K562 (cell line): ENCODE results near the gene FAM199X. TPM values are rescaled to one million over a fixed set of nuclear protein-coding genes. Genes with fewer than 3 reads are reported as not detected.

ENCODE experiments used
- ATAC-seq: fragments of 200-7000 bp; cut with Tn5 transposase; 3 replicates; pipeline ENCODE4 v1.9.1; 2020; ENCODE audit warnings: moderate library complexity
- BruUV-seq: library from RNA; stranded (reverse); fragments of 400-500 nt; replicated peaks from 2 replicates; lab custom pipeline; 2021; lab: Mats Ljungman, UMichigan
- CTCF ChIA-PET: fragments of 300-600 bp; formaldehyde crosslinking; extraction: SDS; loops from one replicate; lab custom pipeline; 2021; ENCODE audit warnings: low intra/inter-chr PET ratio; lab: Yijun Ruan, JAX
- POLR2A ChIA-PET: fragments of 300-600, 350-650 bp; sonication (Branson Sonifier 250); formaldehyde crosslinking; extraction: SDS; loops from one replicate; lab custom pipeline; 2021; ENCODE audit warnings: antibody characterized with exemption, inconsistent platforms; lab: Yijun Ruan, JAX
- DNase-seq, 4 experiments: peaks; one replicate each; pipeline versions ENCODE4 v3.0.0 to v3.0.0-alpha.2; 2011 to 2018; ENCODE audit warnings: low spot score in 3 of 4, mixed read lengths in 3 of 4; ENCODE audit errors: extremely low read depth in 1 of 4
- FAIRE-seq: peaks from 2 replicates; lab custom pipeline; 2011; peaks lifted over from hg19 to GRCh38; lab: Jason Lieb, UNC
- H2AFZ ChIP-seq: 2 replicates; pipeline ENCODE4 v1.6.0; 2011; ENCODE audit warnings: low read depth, low read length, control low read depth, inconsistent platforms
- H3K27ac ChIP-seq: fragments of 200-600 bp; 3 replicates; pipeline ENCODE4 v1.8.0; 2011; ENCODE audit warnings: low read depth, mild to moderate bottlenecking, control low read depth, inconsistent platforms, low read length, moderate library complexity, mixed read lengths; ENCODE audit errors: extremely low read depth
- H3K27me3 ChIP-seq, 2 experiments: fragments of 300-600 bp in 1 of 2; 2 replicates in 1 of 2; 3 replicates in 1 of 2; pipeline versions ENCODE4 v1.6.0 to v1.8.0; 2011; ENCODE audit warnings: inconsistent platforms in 2 of 2, low read length in 2 of 2, mild to moderate bottlenecking in 1 of 2, mixed read lengths in 1 of 2, moderate library complexity in 1 of 2; ENCODE audit not compliant: control insufficient read depth in 2 of 2, insufficient read depth in 2 of 2
- H3K36me3 ChIP-seq: fragments of 300-600 bp; 3 replicates; pipeline ENCODE4 v1.8.0; 2011; ENCODE audit warnings: mild to moderate bottlenecking, low read length, inconsistent platforms; ENCODE audit not compliant: control insufficient read depth, insufficient read depth
- H3K4me1 ChIP-seq, 2 experiments: fragments of 200-600 bp in 1 of 2; replicated peaks in 1 of 2; 2 replicates in 1 of 2; 3 replicates in 1 of 2; pipeline versions ENCODE4 v1.5.1 to v1.8.0; 2011; ENCODE audit warnings: inconsistent platforms in 2 of 2, low read length in 2 of 2, mild to moderate bottlenecking in 1 of 2, mixed read lengths in 1 of 2, moderate library complexity in 1 of 2; ENCODE audit not compliant: control insufficient read depth in 2 of 2, insufficient read depth in 2 of 2
- H3K4me2 ChIP-seq: 2 replicates; pipeline ENCODE4 v1.6.1; 2011; ENCODE audit warnings: low read length, control low read depth, inconsistent platforms, mixed read lengths; ENCODE audit not compliant: insufficient read depth
- H3K4me3 ChIP-seq: fragments of 200-600 bp; sonication (generic), shearing (Covaris generic); 2 replicates; pipeline ENCODE4 v1.5.1; 2016; ENCODE audit warnings: control low read depth, inconsistent platforms
- H3K79me2 ChIP-seq: fragments of 200-600 bp; 3 replicates; pipeline ENCODE4 v1.8.0; 2011; ENCODE audit warnings: low read length, inconsistent platforms; ENCODE audit not compliant: control insufficient read depth, insufficient read depth
- H3K9ac ChIP-seq, 2 experiments: 2 replicates each; pipeline versions ENCODE4 v1.6.0 to v1.6.1; 2011; ENCODE audit warnings: low read depth in 2 of 2, low read length in 2 of 2, control low read depth in 1 of 2, inconsistent platforms in 1 of 2, mild to moderate bottlenecking in 1 of 2, mixed read lengths in 1 of 2; ENCODE audit not compliant: insufficient read depth in 1 of 2
- H3K9me1 ChIP-seq: one replicate; pipeline ENCODE4 v1.6.0; 2011; ENCODE audit warnings: inconsistent platforms, mild to moderate bottlenecking, low read length, moderate library complexity; ENCODE audit not compliant: control insufficient read depth, insufficient read depth
- H3K9me3 ChIP-seq: replicated peaks from 2 replicates; pipeline ENCODE4 v1.5.1; 2011; ENCODE audit warnings: low read depth, low read length, inconsistent platforms; ENCODE audit not compliant: control insufficient read depth, insufficient read depth
- H4K20me1 ChIP-seq: replicated peaks from 2 replicates; pipeline ENCODE4 v1.6.1; 2011; ENCODE audit warnings: low read length, inconsistent platforms, mixed read lengths; ENCODE audit not compliant: control insufficient read depth, insufficient read depth
- GTF2B ChIP-seq: IDR thresholded peaks from 2 replicates; pipeline ENCODE4 v1.6.1; 2011; ENCODE audit not compliant: insufficient read length; ENCODE audit errors: extremely low read depth
- MYNN ChIP-seq, 2 experiments: sonication (generic); formaldehyde crosslinking in 1 of 2; IDR thresholded peaks; 2 replicates each; pipeline versions ENCODE4 v1.5.0 to v1.6.1; 2016 to 2020; ENCODE audit warnings: antibody characterized with exemption in 1 of 2, missing genetic modification reagents in 1 of 2
- POU5F1 ChIP-seq: fragments of 150-350 bp; IDR thresholded peaks from 2 replicates; pipeline ENCODE4 v1.6.1; 2014; ENCODE audit warnings: borderline replicate concordance, low read length, low read depth, mild to moderate bottlenecking; ENCODE audit not compliant: partially characterized antibody
- SP1 ChIP-seq: sonication (generic); formaldehyde crosslinking; IDR thresholded peaks from 2 replicates; pipeline ENCODE4 v1.8.1; 2022; ENCODE audit warnings: mild to moderate bottlenecking, missing genetic modification reagents
- ZBTB33 ChIP-seq: sonication (generic); formaldehyde crosslinking; IDR thresholded peaks from 2 replicates; pipeline ENCODE4 v1.8.1; 2023; ENCODE audit warnings: mild to moderate bottlenecking, missing genetic modification reagents
- ZNF174 ChIP-seq: fragments of 250-450 bp; sonication (Bioruptor Pico); IDR thresholded peaks from 2 replicates; pipeline ENCODE4 v1.4.0; 2020; ENCODE audit warnings: mild to moderate bottlenecking
- ZNF263 ChIP-seq: sonication (generic); formaldehyde crosslinking; IDR thresholded peaks from 2 replicates; pipeline ENCODE4 v1.8.0; 2022; ENCODE audit warnings: mild to moderate bottlenecking, missing genetic modification reagents, borderline replicate concordance
- ZSCAN32 ChIP-seq: fragments of 450-650 bp; formaldehyde crosslinking; IDR thresholded peaks from 2 replicates; pipeline ENCODE4 v1.4.0; 2020; ENCODE audit warnings: mild to moderate bottlenecking, moderate library complexity
- WGBS: fragments of 100-300 bp; shearing (Covaris generic); methylation state at CpG from one replicate; pipeline ENCODE4 v1.1.6; 2016; ENCODE audit warnings: low coverage, mixed read lengths; ENCODE audit not compliant: insufficient coverage; ENCODE audit errors: missing lambda C conversion rate; 5-methylcytosine and 5-hydroxymethylcytosine counted together
- in situ Hi-C: fragments of 300-500 bp; cut with MboI; formaldehyde crosslinking; loops from 4 replicates; pipeline ENCODE4 v1.15.0; 2018; ENCODE audit warnings: inconsistent platforms, mixed read lengths
- intact Hi-C: fragments of 100-400 bp; cut with micrococcal nuclease; formaldehyde crosslinking; loops from 2 replicates; pipeline ENCODE4 v1.14.2; 2022
- polyA plus RNA-seq, 8 experiments: library from polyadenylated mRNA; depleted of rRNA in 4 of 8; stranded (reverse) in 5 of 8; unstranded in 3 of 8; fragments of >200 nt; fragmentation: Nextera tagmentation in 2 of 8; fragmentation: Illumina TruSeq in 1 of 8; extraction: Ambion mirVana in 2 of 8; extraction: Trizol in 1 of 8; gene quantifications; 2 replicates each; pipeline versions ENCODE4 v1.2.1 to v1.2.3, GENCODE V29; 2011 to 2014; ENCODE audit warnings: inconsistent platforms in 1 of 8, missing spikeins in 1 of 8
- total RNA-seq, 7 experiments: library from RNA; depleted of rRNA in 6 of 7; stranded (reverse); fragments of >200 nt in 6 of 7; fragmentation: Illumina TruSeq in 2 of 7; extraction: Trizol in 2 of 7; gene quantifications; 2 replicates each; pipeline versions ENCODE4 v1.2.1 to v1.2.3, GENCODE V29; 2011 to 2021; ENCODE audit warnings: low replicate concordance in 1 of 7
- TF ChIP-seq, protein P1 (sequence below), 2 experiments: fragments of 450-650 bp; formaldehyde crosslinking in 1 of 2; IDR thresholded peaks; 2 replicates each; pipeline versions ENCODE4 v1.4.0 to v1.6.1; 2014 to 2020; ENCODE audit warnings: mild to moderate bottlenecking in 2 of 2, borderline replicate concordance in 1 of 2, low read depth in 1 of 2

FAM199X gene
- total and polyA plus RNA-seq, 9 of the 15 experiments (the other 6 are each of a cell fraction or from before 2014, with no cell fraction given), result 4.6 to 22.2 (median 13.7) TPM

- Histone ChIP-seq H3K4me3 (no peak overlapping the region), H4K20me1 (no peaks in the 10 kb centered on the region), H3K27ac (no peak overlapping the region), H3K9me1 (no peaks in the 10 kb centered on the region), H3K4me2 (no peak overlapping the region), H3K4me1 (no peaks in the 10 kb centered on the region), H3K9me3 (no peaks in the 10 kb centered on the region), H3K27me3 (no peaks in the 10 kb centered on the region), H3K79me2 (no peaks in the 10 kb centered on the region), H2AFZ (no peak overlapping the region), H3K36me3 (peaks cover 27% of the 10 kb centered on the region; the same call in 2 of the 3 replicates), H3K9ac (no peak overlapping the region)
- no TSS peak for BruUV-seq
- WGBS, result 100% methylated on average over 1 of the region's 1 CpG
- peak; percentile 12 to 31 (median 26) for DNase-seq
- in situ Hi-C loops (no loop called here), intact Hi-C loops (loop anchor here (5.0 kb wide), 1 partner anchor 147 kb away; no protein-coding TSS in a partner anchor)
- ChIA-PET CTCF (interaction anchor here (1.1 kb wide), 1 partner anchor 75 kb away, joined by 3 read pairs; no protein-coding TSS in a partner anchor), POLR2A (no interaction called here)
- no peak for FAIRE-seq
- ATAC-seq, result peak; percentile 84
- TF ChIP-seq ZSCAN32 (no peak), ZBTB33 (CRISPR knock-in tag) (no peak), MYNN (IDR thresholded peaks at IDR 0.05) (no peak), MYNN (CRISPR knock-in tag; IDR thresholded peaks at IDR 0.05) (no peak), ZNF174 (CRISPR knock-in tag) (no peak), GTF2B (no peak), POU5F1 (no peak), SP1 (CRISPR knock-in tag) (no peak), ZNF263 (CRISPR knock-in tag) (no peak)
- TF ChIP-seq, protein P1, sequence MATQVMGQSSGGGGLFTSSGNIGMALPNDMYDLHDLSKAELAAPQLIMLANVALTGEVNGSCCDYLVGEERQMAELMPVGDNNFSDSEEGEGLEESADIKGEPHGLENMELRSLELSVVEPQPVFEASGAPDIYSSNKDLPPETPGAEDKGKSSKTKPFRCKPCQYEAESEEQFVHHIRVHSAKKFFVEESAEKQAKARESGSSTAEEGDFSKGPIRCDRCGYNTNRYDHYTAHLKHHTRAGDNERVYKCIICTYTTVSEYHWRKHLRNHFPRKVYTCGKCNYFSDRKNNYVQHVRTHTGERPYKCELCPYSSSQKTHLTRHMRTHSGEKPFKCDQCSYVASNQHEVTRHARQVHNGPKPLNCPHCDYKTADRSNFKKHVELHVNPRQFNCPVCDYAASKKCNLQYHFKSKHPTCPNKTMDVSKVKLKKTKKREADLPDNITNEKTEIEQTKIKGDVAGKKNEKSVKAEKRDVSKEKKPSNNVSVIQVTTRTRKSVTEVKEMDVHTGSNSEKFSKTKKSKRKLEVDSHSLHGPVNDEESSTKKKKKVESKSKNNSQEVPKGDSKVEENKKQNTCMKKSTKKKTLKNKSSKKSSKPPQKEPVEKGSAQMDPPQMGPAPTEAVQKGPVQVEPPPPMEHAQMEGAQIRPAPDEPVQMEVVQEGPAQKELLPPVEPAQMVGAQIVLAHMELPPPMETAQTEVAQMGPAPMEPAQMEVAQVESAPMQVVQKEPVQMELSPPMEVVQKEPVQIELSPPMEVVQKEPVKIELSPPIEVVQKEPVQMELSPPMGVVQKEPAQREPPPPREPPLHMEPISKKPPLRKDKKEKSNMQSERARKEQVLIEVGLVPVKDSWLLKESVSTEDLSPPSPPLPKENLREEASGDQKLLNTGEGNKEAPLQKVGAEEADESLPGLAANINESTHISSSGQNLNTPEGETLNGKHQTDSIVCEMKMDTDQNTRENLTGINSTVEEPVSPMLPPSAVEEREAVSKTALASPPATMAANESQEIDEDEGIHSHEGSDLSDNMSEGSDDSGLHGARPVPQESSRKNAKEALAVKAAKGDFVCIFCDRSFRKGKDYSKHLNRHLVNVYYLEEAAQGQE (IDR thresholded peaks at IDR 0.05; ENCODE audit: borderline replicate concordance), result 0 out of 2 replicates have a peak, but pooled peaks have one; percentile 4
- TF ChIP-seq, protein P1 (CRISPR knock-in tag; IDR thresholded peaks at IDR 0.05; ENCODE audit: low read depth), result no peak
Measured at GRCh38 chrX:104195489-104196084, 29.3 kb downstream of the FAM199X start.
